Tibial nerve (tissue), 3 donors: ENCODE results near the gene FRMD4A.

Experiments used
- POLR2A ChIP-seq, 2 donors: fragments of 450-650 bp; IDR thresholded peaks; one replicate each; pipeline ENCODE4 v1.6.1; 2017; ENCODE audit warnings: antibody characterized with exemption in 2 of 2, mild to moderate bottlenecking in 2 of 2, moderate library complexity in 2 of 2
- TF ChIP-seq, protein P1 (sequence below), 5 experiments: fragments of 200-600 bp in 3 of 5; fragments of 450-650 bp in 2 of 5; sonication (generic) in 3 of 5; IDR thresholded peaks; one replicate each; pipeline ENCODE4 v1.5.1; 2016 to 2019; ENCODE audit warnings: antibody characterized with exemption in 5 of 5, mild to moderate bottlenecking in 3 of 5, moderate library complexity in 2 of 5

DNA sequence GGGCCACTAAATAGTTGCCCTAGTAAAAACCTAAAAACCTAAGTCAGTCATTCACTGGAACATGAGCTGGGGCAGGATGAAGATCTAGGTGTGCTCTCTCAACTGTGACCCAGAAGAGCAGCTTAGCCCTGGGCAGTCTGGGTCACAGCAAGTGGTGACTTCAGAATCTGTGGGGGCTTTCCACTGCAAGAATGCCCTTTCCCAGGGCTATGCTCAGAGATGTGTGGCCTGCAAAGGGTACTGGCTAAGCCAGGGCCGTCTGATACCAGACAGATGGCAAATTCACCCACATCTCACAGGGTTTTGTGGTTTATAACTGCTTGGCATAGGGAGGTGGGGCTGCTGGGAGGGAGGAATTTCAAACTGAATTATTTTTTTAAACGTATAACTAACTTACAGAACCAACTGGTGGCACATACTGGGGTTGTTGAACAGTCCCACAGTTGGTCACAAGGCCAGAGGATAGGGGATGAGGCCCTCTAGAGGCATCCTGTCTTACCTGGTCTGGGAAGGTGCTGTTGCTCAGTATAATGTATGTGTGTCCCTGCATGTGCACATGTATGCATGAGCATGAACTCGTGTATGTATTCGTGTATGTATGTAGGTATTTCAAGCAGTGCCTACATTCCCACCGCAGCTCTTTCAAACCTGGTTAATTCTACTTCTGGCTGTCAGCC, 680.7 kb downstream of the FRMD4A start:
- TF ChIP-seq, protein P1, sequence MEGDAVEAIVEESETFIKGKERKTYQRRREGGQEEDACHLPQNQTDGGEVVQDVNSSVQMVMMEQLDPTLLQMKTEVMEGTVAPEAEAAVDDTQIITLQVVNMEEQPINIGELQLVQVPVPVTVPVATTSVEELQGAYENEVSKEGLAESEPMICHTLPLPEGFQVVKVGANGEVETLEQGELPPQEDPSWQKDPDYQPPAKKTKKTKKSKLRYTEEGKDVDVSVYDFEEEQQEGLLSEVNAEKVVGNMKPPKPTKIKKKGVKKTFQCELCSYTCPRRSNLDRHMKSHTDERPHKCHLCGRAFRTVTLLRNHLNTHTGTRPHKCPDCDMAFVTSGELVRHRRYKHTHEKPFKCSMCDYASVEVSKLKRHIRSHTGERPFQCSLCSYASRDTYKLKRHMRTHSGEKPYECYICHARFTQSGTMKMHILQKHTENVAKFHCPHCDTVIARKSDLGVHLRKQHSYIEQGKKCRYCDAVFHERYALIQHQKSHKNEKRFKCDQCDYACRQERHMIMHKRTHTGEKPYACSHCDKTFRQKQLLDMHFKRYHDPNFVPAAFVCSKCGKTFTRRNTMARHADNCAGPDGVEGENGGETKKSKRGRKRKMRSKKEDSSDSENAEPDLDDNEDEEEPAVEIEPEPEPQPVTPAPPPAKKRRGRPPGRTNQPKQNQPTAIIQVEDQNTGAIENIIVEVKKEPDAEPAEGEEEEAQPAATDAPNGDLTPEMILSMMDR (IDR thresholded peaks at IDR 0.05), result no peak
- TF ChIP-seq POLR2A (IDR thresholded peaks at IDR 0.05), result no peak
